Central memory CD4-positive, alpha-beta T cell (primary cell): Measurements from ENCODE around the gene CTIF.

Experiments used
- DNase-seq: peaks from one replicate; pipeline ENCODE4 v3.0.0; 2022

The CTIF gene

DNA sequence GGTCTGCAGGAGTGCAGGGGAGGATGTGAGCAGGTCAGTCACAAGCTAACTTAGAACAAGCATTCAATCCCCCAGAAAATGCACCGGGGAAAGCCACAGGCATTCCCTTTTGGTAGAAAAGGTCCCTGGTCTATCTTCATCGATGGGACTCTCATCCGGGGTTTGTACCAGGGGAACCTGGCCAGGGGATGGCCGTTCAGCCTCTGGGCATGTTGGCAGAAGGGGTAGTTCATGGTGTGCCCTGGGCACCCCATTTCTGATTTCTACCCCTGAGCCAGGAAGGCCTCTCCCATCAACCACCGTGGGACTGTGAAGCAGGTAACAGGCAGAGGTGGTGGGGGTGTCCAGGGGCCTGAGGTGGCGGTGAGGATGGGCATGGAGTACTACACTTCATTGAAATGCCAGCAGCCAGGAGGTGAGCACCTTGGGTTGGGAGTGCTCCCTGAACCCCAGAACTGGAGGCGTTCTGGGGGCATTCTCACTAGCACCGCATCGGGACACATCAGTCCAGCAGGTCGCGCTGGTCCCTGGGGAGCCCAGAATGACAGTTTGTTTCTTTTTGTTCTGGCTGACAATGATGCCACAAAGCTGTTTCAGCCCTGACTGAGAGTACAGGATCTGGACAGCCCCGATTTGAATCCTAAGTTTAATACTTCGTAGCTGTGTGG lies 239.6 kb downstream of the CTIF start:
- no peak for DNase-seq

DNA sequence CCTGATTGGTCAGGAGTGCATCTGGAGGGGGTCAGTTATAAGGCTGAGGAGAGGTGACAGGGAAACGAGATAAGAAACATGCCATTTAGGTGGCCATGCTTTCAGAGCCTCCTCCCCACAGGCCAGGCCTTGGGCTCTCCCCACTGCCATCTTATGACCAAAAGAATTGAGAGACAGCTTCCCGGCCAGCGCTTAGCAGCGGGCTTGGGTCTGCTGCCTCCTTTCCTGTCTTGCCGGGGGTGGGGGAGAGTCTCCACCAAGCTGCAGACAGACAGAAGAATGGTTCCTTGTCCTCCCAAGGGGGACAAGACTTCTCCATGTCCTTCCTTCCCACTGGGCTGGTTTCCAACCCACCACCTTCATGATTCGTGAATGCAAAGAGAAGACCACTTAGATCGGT lies 240.6 kb downstream of the CTIF start:
- DNase-seq = no peak

DNA sequence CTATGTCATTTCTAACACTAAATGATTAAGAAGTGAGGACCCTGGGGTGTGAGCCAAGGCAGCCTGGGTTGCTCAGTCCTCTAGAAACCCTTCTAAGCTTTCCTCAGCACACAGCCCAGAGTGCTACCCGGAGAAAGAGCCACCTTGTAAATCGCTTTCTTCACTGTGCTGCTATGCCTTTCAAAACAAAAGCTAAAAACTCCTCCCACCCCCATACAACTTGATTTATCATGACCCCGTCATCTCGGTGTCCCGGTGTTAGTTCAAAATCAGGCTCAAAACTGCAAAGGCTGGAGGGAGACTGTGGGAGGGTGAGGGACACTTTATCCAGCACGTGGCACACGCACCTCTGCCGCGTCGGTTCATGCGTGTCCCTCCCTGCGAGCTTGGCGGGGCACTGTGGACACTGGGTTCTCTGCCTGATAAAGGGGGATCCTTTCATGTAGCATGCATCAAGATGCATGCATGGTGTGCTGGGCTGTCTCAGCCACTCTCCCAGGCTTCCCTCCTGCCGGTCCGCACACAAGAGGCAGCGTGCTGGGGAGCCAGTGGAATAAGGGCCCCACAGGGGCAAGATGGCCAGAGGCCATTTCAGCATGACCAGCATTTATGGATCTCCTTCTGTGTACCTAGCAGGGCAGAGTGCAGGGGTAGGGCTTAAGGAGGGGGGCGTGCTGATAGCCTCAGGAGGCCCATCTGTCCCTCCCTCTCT lies 241.5 kb downstream of the CTIF start:
- DNase-seq = no peak

DNA sequence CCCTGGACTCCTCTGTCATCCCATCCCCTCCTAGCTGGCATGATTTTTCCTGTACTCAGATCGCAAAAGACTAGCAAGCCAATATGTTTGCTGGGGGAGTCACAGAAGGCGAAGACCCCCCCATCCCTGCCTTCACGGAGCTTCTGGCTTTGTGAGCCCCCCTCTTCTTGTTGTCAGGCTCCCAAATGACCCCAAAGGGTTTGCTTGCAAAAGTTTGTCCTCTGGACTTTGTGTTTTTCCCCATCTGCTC lies 242.0 kb downstream of the CTIF start:
- DNase-seq = no peak

DNA sequence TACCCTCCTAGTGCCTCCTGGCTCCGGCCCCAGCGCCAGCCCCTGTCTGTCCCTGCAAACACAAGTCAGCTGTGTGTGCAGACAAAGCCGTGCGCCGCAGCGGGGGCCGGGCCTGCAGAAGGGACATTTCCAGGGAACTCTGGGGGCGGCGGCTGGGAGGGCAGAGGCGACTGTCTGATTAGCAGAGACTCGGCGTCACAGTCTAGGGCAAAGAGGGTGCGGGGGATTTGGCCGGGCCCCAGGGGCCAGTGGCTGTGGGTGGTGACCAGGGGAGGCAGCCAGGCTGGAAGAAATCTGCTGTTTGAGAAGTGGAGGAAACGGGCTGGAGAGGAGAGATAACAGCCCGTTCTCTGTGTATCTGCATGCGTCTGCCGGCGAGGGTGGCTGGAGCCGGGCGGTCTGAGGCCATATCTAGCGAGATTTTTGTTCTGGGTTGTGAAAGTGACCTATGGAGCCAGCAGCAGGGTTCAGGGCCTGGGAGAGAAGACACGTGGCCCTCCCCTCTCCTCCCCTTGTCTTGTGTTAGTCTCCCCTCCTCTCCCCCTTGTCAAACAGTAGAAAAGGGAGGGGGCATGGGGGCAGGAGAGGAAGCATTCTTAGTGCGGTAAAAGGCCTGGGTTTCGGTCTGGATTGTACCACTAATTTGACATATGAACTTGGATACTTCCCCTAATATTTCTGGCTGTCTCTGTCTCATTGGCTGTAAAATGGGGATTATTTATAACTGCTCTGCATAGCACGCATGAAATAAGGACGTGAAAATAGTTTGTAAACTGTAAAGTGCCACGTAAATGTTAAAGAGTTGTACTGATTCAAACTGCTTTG lies 242.5 kb downstream of the CTIF start:
- no peak for DNase-seq

DNA sequence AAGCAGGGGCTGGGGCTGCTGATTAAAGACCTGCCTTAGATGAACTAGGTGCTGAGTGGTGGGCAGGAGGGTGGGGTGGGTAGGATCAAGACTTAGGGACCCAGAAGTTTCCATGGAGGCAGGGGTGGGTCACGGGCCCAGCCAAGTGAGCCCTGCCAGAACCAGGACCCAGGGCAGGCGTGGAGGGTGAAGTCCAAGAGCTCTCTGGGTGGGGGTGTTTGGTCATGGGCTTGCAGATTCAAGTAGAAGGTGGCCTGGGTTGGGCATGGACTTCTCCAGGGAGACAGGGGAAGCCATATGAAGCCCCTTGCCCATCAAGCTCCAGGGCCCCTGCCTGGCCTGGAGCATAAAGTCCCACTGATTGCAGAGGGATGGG lies 243.1 kb downstream of the CTIF start:
- DNase-seq = no peak

DNA sequence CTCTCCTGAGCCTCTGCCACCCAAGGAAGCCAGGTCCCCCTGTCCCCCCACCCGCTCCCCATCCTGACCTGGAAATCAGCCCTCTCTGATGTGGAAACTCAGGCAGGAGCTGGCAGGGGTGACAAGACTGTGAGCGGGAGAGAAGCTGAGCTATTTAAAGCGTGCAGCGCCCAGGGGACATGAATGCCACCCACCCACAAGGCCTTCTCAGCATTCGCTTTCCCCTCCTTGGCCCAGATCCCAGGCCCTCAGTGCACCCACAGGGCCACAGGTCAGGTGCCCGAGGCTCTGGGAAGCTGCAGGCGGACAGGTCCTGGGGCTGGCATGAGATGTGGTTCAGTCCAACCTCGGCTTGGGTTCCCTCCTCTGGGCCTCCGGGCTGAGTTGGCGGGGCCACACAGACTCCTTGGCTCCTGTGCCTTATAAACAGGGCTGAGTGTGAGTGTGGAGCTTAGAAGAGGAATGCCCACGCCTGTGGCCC lies 243.6 kb downstream of the CTIF start:
- DNase-seq = no peak

DNA sequence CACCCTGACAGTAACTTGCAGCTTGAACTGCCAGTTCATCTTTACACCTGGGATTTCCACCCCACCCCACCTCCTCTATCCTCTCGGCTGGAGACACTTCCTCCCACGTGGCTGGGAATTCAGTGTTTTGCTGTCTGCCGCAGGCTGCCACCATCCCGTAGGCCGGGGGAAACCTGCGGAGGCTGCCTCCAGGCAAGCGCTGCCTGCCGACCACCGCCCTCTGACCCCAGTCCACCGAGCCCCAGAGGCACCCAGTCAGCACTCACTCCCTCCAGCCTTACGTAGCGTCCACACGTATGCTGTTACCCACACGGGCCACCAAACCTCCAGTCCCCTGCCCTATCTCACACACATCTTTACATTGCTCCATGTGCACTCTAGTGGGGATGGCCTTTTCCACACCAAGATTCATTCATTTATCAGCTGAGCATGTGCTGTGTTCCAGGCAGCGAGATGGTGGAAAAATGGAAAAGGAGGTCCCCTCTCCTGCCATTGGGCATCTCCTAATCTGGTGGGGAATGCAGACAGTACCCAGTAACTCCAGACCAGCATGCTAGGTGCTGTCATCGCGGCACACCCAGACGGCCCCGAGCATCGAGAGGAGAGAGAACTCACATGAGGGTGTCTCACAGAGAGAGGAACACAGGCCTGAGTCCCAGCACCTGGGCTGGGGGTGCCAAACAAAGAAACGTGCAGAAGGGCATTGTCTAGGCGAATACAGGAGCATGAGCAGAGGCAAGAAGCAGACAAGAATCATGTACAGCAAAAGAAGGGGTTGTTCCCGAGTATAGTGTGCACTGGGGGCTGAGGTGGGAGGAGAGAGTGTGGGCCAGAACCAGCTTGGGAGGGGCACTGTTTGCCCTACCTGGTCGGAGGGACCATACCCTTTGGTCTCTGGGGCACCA lies 245.0 kb downstream of the CTIF start:
- DNase-seq = no peak

DNA sequence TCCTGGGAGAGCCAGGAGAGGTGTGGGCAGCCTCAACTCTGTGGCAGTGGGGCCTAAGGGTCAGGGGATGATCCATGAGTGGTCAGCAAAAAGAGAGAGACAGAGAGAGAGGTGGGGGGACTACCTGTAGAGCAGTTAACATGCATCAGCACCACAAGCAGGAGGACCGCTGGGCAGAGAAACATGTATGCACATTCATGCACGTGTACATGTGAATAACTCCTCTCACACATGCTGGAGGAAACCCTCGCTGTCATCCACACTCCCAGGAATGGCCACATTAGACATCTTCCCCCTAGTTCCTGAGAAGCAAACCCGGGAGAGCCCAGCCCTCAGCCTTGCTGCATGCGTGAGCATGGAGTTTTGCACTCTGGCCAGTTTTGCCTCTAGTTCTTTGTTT lies 245.8 kb downstream of the CTIF start:
- no peak for DNase-seq

DNA sequence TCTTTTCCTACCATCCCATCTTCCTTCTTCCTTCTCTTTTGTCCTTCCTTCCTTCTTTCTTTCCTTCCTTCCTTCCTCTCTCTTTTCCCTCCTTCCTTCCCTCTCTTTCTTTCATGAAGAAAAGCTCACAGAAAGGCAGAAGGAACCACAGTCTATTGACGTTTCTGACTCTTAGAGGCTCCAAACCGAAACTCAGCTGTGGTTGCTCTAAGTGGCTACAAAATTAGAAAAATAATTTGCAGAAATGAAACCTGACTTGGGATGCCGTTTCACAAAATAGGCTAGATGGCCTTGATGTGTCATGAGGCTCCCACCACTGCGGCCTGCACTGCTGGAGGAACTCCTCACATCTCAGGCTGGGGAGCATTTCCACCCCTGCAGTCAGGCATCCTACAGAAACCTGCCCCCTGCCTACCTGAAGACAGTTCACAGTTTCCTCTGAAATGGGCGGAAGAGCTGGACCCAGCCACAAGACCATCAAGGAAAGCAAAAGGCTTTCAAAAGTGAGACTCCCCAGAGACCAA lies 246.3 kb downstream of the CTIF start:
- no peak for DNase-seq

DNA sequence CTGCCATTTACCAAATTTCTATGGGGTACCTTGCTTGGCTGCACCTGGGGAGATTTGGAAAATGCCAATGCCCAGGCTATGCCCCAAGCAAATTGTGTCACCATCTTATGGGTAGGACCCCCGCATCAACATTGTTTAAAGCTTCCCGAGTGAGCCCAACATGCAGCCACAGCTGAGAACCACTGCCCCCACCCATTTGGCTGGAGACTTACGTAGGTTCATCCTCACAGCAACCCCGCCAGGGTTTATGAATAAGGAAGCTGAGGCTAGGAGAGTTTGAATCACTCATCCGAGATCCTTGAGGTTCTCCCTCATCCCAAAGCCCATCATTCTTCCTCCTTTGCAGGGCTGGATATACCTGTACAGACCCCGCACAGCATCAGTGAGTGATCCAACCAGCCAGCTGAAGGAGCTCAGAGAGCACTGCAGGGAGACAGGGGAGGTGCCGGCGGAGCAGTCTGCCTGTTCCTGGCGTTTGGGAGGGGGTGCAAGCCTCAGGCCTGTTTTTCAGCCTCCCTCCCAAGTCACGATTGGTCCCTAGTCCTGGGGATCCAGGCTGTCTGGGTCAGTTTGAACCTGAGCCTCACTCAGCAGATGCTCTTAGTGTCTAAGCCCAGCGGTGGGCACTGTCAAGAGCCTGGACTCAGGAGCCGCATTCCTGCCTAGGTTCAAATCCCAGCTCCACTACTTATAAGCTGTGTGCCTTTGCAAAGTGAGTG lies 247.1 kb downstream of the CTIF start:
- no peak for DNase-seq

DNA sequence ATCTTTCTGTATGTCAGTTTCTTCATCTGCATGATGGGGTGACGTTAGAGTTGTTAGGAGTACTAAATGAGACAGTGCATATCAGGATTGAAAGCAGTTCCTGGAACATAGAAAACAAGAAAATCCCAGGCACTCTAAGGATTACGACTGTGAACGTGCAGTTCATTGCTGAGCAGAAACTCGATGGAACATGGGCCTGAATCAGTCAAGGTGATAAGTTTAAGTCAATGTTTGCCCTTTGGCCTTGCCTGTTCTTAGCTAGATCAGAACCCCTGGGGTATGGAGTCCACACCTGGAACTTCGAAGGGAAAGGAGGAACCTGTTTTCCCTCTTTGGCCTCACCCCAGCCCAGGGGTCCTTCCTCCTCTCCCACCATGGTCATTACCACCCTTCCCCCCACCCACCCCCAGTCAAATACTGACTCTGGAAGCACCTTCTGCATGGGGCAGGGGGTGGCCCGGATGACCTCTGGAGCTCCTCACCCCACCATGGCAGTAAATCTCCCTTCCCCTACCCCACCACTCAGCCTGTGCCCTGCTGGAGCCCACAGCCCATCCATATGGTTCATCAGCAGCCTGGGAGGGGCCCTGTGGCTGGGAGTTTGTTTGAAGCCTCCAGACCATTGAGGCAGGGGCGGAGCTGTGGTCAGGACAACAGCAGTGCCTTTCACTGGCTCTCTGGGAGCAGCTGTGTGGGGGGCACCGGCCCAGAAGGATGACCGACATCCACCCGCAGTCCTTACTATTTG lies 247.8 kb downstream of the CTIF start:
- DNase-seq = no peak

DNA sequence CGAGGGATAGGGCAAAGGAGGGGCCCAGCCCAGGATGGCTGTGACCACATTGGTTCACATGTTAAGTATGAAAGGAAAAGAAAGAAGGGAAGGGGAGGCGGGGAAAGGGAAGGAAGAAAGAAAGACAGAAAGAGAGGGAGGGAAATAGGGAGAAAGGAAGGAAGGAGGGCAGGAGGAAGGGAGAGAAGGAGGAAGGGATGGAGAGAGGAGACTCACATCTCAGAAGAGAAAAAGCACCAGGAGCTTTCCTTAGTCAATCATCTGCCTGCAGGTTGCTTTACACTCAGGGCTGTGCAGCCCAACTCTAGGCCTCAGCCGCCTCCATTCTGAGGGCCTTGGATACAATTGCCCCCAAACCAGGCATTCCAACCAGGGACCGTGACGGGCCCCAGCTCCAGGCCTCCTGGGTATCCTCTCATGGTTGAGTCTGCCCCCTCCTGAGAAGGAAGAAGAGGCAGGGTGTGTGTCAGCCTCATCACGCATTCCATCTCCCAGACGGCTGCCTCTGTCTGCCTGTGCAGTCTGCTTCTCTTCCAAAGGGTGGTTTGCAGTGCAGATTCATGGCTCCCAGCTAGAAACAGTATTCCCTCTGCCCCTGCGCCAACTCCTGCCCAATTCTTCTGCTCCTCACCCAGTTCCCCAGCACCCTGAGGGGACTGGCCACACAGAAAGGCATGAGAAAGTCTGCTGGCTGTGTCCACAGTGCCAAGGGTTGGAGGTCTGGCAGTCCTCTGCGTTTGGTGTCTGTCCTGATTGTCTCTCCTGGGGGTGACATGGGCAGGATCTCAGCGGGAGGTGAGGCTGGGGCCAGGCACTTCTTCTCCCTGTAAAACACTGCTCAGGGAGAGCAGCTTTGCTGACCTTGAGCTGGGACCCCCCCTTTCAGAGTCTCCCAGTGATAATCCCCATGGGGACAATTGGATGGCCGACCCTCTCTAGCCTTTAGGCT lies 248.6 kb downstream of the CTIF start:
- DNase-seq = no peak

DNA sequence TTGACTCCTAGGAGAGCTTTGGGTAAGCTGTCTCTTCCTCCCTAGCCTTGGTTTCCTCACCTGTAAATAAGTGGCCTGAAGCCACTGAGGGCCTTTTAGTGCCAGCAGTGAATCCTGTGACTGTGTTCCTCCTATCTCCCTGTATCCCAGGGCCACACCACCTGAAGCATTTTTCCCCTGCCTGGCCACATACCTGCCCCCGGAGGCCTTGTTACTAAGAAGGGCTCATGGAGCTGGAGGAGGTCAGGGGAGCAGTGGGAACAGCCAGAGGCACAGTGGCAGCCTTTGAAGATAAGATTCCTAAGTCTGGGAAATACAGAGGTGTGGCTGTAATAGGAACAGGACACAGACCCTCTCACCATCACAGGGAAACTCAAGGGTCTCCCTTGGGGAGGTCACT lies 249.5 kb downstream of the CTIF start:
- no peak for DNase-seq

DNA sequence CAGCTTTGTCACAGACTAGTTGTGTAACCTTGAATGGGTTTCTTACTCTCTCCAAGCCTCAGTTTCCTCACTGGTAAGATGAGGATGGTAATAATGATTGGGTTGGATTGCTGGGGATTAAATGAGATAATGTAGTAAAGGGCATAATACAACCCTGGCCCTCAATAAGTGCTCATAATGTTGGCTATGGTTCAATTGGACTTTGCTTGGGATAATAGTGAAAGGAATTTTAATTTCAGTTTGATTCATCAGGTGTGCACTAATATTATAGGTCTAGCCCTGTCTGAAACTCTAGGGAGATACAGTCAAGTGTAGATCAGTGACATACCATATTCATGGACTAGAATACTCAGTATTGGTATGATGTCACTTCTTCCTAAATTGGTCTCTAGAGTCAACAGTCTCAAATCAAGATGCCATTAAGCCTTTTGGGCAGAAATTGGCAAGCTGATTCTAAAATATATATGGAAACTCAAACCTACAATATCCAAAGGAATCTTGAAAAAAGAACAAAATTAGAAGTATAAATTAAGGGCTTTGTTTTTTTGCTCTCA lies 250.5 kb downstream of the CTIF start:
- no peak for DNase-seq

DNA sequence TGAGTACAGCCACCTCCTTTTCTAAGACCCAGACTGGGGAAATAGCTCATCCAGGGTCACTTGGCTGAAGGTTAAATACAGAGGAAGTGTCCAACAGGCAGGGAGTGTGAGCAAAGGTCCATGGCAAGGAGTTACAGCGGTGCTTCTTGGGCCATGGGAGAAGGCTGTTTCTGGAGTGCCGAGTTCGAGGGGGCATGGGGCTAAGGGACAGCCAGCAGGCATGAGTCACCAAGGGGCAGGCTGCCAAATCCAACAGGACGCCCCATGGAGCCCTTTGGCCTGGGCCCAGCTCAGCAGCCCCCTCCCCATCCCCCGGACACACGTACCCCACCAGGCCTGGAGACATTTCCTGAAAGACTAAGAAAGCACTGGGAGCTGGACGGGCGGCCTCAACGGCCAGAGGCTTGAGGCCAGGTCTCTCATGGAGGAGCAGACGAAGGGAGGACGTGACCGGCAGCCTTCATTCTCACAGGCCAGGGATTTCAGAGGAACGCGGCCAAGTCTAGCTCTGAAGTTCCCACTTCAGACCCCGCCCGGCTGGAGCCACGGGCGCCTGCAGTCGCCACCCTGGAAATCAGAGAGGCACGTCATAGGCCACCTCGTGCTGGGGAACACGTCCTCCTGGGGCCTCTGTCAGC lies 251.5 kb downstream of the CTIF start:
- no peak for DNase-seq

DNA sequence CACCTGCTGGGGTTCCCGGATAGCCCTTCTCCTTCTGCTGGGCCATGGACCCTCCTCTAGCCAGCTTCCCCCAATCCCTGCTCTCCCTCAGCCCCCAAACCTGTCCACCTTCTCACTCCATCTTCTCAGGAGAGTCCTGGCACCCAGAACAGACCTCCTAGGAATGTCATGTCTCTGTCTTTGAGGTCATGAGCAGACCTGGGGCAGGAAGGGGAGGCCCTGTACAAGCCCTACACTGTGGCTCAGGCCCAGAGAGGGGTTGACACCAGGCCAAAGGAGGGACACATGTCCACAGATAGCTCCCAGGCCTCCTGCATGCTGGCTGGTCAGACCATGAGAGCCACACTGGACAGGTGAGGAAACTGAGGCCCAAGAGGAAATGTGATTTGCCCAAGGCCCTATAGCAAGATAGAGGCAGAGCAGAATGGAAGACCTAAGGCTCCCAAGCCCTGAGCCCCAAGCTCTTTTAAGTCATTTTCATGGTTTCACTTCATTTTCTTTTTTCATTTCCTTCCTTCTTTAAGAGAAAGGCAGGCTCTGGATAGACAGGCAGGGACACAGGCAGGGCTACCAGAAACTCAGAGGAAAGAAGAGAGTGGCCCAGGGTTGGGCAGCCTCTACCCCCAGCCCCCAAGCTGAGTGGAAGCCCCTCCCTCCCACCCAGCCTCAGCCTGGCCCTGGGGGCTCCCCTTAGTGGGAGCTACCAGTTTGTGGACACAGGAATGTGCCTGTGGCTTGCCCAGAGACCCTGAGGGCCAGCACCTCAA lies 252.2 kb downstream of the CTIF start:
- DNase-seq = no peak

DNA sequence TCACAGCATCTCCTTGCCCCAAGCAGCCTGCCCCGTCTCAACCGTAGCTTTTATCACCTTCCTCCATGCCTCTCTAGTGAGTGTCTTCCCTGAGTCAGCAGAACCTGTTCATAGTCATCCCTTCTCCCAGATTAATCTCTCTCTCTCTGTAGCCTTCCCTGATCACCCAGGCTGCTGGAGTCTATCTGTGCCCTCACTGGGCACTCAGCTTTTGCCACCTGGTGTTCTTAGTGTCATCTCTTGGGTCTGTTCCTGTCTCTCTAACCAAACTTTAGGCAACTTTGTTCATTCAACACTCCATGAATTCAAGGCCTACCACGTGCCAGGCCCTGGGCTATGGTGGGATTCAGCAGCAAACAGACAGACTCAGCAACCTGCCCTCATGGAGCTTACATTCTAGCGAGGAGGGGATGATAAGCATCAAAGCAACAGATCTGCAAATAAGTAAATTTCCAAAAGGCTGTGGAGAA lies 252.8 kb downstream of the CTIF start:
- DNase-seq = no peak
